ENCODE measurements around the gene RIIAD1. TPM values are rescaled to one million over a fixed set of nuclear protein-coding genes. Genes with fewer than 3 reads are reported as not detected.

RIIAD1 gene
- polyA plus RNA-seq, 5 donors, result 0.78 to 2.1 (median 1.7) TPM

DNA sequence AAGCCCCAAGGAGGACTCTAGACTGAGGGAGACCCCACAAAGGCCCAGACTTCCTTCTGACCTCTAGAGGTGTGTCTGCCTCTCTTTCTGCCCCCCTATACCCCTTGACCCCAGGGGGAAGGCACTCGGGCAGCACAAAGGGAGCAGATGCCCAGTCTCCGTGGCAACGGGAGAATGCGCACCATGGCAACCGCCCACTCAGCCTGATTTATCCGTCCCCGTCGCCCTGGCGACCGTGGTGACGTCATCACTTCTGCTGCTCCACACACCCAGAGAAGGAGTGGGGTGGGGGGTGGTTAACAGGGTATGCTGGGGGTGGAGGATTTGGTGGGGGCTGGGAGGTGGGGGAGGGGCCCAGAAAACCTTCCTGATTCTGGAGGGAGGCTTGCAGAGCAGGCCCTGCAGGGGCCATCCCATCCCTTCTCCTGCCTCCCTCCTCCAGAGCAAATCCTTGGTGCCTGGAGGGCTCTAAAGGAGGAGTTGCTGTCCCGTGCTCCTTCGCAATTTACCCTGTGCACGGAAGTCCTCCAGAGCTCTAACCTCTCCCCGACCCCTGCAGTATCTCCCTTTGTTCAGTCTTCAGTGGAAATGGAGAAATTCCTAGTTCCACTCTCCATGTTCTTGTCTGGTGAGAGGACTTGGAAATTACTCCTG is 11.0 kb upstream of the RIIAD1 start:
- DNase-seq, result no peak

DNA sequence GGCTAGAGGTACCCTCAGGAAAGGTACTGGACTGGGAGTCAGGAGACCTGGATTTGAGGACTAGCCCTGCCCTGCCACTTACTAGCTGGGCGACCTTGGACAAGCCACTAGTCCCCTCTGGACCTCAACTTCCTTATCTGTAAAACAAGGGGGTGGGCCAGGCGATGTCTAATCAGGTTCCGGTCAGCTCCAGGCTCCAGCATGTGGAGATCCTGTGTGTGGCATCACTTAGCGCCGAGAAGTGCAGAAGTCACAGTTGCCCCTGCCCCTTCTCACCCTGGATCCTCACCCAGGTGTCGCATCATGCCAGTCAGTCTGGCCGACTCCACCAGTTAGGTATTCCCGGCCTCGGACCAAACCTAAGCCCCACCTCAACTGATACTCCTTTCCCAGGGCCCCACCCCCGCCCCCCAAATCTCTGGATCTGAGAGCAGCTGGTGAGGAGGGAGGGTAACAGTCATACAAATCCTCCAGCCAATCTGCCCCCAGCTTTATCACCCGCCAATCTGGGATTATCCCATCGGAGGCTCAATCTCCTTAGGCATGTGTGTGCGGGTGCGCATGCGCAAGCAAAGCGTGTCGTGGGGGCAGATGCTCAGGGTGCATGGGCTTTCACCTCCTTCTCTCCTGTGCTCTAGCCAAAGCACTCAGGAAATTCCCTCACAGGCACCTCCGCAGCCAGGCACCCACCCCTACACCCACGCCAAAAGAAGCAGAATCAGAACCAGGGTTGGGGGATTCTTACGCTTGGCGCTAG is 10.1 kb upstream of the RIIAD1 start:
- DNase-seq, result no peak

DNA sequence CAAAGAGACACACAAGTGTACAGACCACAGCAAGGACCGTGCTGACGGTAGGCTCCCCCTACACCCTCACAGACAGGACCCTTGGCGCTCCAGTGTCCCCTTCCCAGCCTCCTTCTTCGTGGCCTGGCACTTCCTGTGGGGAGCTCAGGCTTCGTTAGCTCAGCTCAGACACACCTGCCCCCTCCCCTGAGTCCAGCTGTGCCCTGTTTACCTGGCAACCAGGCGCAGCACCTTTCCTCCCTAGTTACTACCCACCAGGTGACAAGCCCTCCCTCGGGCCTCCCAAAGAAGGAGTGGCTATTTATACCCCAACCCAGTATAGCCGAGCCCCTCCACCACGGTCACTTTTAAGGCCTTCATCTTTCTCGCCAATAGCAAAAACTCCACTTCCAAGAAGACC is 9.4 kb upstream of the RIIAD1 start:
- DNase-seq, result no peak

DNA sequence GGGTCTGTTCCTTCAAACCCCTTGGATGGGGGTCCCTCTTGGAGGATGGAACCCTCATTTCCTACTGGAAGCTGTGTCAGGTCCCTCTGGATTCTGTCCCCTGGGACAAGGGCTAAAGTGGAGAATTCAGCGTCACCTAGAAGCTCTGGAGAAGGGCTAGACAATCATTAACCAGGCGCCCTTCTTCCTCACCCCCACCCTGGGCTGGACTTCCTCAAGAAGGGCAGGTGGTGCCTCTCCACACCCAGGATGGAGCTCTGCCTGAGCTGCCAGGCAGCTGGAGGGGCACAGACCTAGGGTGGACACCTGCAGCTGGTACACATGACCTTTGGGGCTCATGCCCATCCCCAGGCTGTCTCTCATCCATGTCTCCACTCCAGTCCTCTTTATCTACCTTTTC is 8.3 kb upstream of the RIIAD1 start:
- DNase-seq, result no peak

DNA sequence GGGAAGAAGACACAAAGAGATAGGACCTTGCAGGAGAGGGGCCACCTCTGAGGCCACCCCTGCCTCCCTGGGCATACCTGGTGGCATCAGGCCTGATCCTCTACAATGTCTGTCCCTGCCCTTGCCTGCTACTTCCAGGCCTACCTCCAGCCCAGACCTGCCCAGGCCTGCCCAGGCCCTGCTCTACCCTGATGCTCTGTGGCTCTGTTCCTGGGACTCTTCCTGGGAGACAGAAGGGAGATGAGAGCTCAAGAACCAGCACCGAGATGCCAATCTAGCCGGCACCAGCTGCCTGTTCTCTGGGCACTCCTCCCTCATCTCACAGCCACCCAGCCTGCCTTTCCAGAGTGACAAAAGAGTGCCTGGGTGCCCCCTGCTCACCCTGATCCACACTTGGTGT is 7.4 kb upstream of the RIIAD1 start:
- DNase-seq, result no peak

DNA sequence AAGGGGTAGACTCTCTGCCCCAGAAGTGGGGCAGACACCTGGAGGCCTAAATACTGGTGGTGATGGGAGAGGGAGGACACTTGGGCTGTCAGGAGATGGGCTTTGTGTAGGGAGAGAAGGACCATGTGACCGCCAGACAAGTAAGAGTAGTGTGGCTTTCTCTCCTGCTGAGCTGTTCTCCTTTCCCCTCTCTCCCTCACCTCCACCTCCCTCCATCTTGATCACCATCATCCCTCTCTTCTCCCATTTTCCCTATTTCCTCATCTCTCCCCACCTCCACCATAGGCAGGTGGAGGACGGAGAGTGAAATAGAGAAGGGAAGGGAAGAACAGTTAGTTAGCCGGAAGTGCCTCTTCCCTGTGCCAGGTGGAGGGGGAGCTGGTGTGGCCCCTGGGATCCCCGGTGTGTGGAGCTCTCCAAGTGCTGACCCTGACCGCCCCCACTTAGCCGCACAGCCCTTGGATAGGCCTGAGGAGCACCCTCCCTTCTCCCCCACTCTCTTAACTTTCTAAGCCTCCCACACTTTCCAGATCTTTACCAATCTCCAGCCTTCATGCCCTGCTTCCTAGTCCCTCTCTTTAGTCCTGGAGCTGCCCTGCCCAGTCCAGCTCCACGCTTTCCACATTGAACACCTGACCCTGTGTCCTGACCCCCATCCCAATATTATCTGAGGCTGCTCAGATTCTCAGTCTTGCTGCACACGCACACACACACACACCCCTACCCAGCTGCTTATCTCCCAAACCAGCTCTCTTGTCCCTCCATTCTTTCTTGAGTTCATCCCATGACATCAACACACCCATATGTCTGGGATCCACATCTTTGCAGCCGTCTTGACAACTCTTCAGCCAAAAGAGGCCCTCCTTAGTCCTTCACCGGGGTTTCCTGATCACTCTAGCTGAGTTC is 6.2 kb upstream of the RIIAD1 start:
- no peak for DNase-seq

DNA sequence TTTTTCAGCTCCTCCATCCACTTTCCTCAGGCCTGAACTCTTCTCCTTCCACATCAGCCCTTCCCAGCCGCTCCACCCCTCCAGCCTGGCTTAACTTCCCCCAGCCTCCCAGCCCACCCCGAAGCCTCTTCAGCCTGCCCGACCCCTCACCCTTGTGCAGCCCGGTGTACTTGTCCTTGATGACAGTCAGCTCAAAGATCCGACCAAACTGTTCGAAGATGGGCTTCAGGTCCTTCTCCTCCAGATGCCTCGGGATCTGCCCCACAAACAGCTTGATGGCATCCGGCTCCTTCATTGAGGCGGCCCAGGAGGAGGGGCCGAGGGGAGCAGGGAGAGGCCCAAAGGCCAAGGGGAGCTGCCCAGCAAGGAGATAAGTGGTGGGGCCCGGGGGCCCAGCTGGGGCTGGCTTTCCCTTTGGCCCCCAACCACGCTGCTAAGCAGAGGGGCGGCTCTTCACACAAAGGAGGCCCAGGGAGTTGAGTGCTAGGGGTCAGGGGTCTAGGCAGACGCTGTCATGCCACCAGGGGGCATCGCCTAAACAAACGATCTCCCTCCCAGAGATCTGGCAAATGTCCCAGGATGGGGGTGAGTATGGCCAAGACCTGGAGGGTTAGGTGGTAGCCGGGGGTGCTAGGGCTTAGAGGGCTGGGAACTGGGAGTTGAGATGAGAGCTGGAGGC is 5.5 kb upstream of the RIIAD1 start:
- DNase-seq, result no peak

DNA sequence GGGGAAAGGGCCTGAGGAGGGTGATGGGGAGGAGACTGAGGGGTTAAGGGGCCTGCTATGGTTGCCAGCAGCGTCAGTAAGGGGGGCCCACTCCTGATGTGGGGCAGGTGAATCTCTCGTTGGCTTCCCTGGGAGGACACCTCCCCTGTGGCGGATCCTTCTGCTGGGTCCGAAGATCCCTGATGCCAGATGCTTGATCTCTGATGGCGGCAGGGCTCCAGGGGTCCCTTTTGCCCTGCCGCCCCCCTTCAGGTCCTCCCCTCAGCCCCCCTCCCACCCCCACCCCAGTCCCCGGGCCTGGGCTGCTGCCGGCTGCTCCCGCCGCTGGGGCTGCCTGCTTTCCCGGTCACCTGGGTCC is 4.9 kb upstream of the RIIAD1 start:
- no peak for DNase-seq

DNA sequence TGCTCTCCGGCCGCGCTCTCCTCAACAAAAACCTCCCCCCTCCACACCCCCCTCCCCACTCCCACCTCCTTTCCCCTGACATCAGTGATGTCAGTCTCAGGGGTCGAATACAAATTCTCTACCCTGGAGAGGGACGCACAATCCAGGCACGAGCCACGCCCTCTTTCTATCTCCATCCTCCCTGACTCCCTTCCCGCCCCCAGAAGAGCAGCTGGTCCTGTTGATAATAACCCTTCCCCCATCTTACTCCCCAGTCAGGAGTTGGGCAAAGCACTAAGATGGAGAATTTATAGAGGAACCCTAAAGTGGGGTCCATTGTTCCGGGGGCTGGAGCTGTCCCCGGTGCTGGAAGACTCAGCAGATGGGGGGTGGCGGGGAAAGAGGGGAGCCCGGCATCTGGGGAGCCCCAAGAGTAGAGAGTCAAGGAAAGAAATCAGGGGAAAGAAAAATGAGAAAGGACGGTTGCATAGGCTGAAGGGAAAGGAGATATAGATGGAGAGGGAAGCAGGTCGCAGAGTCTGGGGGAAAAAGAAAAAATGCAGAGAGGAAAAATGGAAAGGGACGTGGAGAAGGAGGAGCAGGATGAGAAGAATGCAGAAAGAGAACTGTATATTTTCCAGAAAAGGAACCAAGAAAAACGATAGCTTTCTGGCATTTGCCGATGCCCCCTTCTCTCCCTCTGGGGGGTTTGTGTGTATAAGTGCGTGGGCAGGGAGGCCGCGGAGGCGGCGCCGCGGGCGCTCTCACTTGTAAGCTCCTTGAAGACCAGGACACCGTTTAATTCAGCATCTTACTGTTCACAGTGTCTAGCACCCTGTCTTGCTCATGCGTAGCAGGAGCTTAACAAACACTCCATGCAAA is 4.3 kb upstream of the RIIAD1 start, which contains the start of gene CELF3:
Gene CELF3, minus strand, starts transcription at position 33 of the 861 bp plus-strand sequence. CDS start 783 bp downstream, outside the sequence.
- DNase-seq, result peak in 1 of 2 donors; percentile 24

DNA sequence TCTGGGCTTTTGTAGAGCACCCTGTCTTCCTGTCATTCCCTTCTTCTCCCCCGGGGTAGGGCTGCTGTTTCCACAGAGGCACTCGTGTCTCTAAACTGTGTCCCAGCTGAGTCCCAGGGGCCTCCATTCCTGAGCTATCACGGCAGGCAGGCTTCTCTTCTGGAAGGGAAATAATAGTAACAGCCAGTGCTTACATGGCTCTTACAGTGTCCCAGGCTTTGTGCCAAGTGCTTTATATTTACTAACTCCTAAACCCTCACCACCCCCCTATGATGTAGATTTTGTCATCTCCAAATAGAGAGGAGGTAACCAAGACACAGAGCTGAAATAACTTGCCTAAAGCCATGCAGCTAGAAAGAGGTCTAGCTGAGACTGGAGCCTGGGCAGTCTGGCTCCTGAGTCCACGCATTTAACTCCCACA is 3.3 kb upstream of the RIIAD1 start:
- no peak for DNase-seq

DNA sequence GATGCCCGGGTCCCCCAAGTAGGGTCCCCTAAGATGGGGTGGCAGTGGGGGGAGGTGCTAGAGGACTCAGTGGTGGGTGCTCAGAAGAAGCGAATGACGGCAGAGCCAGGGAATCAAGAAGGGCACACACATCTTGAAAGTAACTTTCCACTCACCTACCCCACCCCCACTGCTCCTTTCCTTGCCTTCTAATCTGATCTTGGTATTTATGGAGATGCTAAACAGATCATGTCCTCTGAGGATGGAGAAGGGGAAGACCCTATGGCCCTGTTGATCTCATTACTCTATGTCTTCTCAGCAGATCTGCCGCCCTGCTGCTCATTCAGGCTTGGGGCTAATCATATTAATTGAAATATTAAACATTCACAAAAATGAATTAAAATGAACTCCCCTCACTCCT is 2.7 kb upstream of the RIIAD1 start:
- DNase-seq, result no peak

DNA sequence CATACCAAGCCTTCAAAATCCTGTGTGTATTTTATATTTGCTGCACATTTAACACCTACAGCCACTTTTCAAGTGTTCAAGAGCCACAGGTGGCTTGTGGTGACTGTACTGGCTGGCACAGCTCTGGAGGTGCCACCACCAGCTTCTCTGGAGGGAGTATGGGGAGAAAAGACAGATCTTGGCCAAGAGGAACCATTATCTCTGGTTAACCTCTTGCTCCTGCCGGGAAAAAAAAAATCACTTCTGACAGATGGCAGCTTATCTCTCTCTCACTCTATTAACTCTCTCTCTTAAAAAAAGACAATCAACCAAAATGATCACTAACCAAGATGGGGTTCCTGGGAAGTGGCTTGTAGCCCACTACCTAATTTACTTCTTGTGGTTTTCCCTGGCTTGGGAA is 1.2 kb upstream of the RIIAD1 start:
- no peak for DNase-seq

DNA sequence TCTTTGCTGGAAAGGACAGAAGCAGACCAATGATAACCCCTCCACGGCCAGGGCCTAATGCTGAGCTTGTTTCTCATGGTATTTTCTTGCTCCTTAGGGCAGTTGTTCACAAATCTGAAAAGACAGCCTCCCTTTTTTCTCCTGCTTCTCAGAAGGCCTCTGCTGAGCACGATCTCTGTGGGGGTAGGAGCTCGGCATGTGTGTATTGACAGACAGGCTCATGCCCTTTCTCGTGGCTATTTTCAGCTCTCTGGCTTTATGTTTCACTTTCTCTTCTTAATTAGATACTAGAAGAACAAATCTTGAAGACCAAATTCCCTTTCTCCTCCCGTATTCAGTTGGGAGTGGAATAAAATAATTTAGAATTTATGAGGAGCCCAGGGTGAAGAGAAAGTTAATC is 768 bp upstream of the RIIAD1 start:
- no peak for DNase-seq

DNA sequence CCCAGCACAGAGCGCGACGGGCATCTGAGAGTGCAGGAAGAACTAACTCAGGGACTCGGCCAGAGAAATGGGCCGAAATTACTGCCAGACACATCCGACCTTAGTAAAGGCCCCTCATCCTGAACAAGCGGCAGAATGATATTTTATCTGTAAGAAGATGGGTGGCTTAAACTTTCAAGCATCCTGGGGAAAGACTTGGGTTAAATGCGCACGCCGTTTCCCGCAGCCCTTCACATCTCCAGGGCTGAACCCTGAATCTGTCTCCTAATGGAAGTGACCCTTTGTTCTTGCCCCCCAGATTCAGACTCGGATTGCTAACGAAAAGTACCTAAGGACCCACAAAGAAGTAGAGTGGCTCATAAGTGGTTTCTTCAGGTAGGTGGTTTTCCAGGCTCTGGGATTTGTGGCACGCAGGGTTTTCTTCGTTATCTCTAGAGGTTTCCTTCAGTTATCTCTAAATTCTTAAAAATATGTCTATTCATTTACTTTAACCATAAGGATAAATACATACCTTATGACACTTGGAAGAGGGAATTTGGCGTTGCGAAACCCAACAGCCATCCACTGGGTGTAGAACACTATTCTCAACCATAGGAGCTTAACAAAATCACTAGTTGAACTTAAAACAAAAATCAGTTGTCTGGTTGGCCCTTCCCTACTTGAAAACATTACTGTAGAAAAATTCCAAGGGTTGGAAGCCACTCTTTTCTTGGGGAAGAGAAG is 627 bp downstream of the RIIAD1 start:
- DNase-seq, result no peak

DNA sequence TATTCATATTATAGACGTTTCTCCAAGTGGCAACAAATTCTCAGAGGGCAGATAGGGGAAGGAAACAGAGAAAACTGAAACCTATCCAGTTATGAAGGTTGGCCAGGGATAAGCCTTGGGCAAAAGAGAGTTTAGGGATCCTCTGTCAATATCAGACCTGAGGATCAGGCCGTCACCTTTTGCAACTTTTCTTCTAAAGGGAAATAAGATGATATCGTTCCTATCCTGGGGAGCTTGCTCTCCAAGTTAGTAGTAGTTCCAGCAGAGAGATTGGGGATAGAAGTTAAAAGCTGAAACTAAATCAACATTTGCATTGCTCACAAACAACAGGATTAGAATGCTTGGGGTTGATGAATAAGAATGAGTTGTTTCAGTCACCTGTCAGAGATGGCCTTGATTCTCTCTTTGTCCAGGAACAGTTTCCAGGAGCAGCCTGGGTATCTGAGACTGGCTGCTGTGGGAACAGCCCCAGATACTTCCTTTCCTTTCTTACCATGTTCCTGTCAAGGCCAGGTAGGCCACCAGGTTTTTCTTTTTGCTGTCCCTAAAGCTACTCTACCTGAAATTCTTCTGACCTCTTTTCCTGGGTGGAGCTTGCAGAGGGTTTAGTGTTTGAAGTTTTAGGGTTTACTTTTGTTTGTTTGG is 2.5 kb downstream of the RIIAD1 start:
- no peak for DNase-seq

DNA sequence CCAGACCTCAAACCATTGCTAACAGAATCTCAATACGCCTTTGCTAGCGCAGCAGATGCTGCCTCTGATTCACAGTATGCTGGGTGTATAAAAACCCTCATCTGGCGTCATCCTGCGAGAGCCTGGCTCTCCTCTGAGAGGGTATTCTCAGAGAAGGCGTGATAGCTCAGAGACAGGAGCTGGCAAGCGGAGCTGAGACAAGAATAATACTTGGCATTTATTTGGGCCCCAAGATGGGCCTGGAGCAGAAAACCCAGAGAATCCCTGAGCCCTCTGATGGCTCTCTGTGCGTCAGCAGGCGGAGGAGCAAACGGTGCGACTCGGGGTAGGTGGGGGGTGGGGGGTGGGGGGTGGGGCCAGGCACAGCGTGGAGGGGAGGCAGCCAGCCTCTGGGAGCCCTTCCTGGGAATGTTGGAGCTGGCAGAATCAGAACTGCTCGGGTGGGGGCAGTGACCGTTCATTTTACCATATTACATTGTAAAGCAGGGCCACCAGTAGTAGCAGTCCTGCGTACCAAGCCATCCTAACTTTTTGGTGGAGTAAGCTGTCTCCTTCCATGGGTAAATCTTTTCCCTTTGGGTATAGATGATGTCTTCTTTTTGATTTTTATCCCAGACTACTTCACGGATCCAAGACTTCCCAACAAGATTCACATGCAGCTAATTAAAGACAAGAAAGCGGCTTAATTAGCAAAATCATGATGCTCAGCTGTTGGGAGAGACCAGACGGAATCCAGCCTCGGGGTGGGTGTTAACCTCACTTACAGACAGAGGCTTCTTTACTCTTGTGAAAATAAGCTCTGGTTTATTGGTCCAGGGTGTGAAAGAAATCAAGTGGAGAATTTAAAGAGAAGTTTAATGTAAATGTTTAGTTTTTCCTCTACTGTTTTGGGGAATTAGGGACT is 7.1 kb downstream of the RIIAD1 start:
- no peak for DNase-seq

DNA sequence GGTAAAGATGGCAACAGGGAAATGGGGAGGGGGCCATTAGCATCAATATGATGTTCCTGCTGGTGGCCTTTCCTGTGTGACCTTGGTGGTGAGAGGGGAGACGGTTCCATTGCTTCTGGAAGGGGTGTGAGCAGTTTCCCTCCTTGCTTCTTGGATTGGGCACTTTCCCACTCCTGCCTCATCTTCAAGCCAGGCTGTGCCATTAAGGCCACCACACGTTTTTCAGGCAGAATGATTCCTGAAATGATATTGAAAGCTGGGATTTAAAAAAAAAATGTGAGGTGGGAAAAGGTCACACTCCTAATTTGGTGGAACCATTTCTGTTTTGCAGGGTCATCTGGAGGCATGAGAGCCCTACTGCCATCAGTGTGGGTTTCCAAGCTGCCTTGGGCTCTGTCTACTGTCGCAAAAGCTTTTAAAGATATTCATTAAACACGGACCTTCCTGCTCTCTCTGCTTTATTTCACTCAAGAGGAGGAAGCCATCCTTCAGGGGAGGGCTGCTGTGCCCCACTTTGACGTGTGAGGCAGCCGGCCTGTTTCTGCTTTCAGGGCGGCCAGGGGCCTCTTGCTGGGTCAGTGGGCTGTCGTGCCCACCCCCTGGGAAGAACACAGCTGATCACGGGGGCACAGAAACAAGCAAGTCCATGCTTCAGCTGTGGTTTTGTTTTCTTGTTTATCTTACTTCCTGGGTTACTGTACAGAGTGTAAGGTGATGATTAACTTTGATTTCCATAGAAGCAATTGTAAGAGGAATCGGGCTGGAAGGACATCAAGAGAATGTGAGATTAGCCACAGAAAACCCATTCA is 8.0 kb downstream of the RIIAD1 start:
- no peak for DNase-seq

DNA sequence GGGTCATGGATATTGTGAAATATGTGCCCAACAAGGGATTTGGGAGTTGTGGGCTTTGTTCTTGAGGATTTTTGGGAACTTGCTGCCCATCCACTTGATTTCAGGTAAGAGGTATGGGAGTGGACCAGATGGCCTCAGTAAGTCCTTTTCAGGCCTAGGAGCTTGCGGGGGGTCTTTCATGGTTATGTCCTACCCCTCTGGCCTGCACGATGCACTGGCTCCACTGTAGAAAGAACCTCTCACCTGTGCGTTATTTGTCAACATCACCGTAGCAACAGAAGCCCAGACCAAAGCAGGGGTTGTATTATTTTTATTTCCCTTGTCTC is 8.6 kb downstream of the RIIAD1 start:
- no peak for DNase-seq

Measured in right lung (tissue), 5 donors.